ENCODE measurements around the gene FCER1G. TPM values are rescaled to one million over a fixed set of nuclear protein-coding genes. Genes with fewer than 3 reads are reported as not detected.

FCER1G gene
- total RNA-seq, 1 donor from 2014 or later = 1.5 TPM

GRCh38 chr1:161199506-161200139 lies 15.5 kb upstream of the FCER1G start:
- H3K36me3 Mint-ChIP-seq (ENCODE audit: insufficient read depth) = peaks cover 6% of the 10 kb centered on the region
- H3K9me3 Mint-ChIP-seq (ENCODE audit: low read depth) = no peaks in the 10 kb centered on the region
- DNase-seq (ENCODE audit: low spot score, unreplicated experiment) = no peak
- H3K27ac Mint-ChIP-seq = no peak overlapping the region
- TF ChIP-seq CTCF (IDR thresholded peaks at IDR 0.05; ENCODE audit: unreplicated experiment) = no peak
- peaks cover 3% of the 10 kb centered on the region for H3K27me3 Mint-ChIP-seq
- H3K4me1 Mint-ChIP-seq (ENCODE audit: low read depth) = peaks cover 16% of the 10 kb centered on the region
- H3K4me3 Mint-ChIP-seq (ENCODE audit: low read depth) = no peak overlapping the region

DNA sequence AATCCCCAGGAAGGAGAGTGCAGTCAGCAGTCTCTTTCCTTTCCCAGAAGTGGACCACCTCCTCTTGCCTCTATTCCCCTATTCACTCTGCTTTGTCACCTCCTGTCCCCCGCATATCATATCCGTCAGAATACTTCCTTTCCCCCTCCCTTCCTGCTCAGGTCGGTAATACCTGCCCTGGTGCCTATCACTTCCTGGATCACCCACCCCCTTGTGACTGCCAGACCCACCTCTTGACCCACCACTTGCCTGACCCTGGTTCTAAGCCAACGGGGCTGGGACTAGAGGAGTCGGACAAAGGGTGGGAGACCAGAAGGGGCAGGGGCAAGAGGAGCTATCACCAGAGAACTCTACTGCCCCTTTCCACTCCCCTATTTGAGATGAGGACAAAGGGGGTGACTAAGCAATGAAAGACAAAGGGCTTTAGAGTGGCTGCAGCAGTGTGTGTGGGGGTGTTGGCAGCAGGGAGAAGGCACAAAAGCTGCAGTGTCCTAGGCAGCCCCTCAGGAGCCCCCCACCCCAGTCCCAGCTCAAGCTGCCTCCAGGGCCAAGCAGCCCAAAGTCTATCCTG lies 14.6 kb upstream of the FCER1G start:
- no peak for DNase-seq (ENCODE audit: low spot score, unreplicated experiment)
- H3K36me3 Mint-ChIP-seq (ENCODE audit: insufficient read depth) = peaks cover 7% of the 10 kb centered on the region
- no peak overlapping the region for H3K4me3 Mint-ChIP-seq (ENCODE audit: low read depth)
- H3K4me1 Mint-ChIP-seq (ENCODE audit: low read depth) = peaks cover 16% of the 10 kb centered on the region
- no peaks in the 10 kb centered on the region for H3K9me3 Mint-ChIP-seq (ENCODE audit: low read depth)
- TF ChIP-seq CTCF (IDR thresholded peaks at IDR 0.05; ENCODE audit: unreplicated experiment) = no peak
- peaks cover 3% of the 10 kb centered on the region for H3K27me3 Mint-ChIP-seq
- H3K27ac Mint-ChIP-seq = peak overlapping the region; percentile 77

DNA sequence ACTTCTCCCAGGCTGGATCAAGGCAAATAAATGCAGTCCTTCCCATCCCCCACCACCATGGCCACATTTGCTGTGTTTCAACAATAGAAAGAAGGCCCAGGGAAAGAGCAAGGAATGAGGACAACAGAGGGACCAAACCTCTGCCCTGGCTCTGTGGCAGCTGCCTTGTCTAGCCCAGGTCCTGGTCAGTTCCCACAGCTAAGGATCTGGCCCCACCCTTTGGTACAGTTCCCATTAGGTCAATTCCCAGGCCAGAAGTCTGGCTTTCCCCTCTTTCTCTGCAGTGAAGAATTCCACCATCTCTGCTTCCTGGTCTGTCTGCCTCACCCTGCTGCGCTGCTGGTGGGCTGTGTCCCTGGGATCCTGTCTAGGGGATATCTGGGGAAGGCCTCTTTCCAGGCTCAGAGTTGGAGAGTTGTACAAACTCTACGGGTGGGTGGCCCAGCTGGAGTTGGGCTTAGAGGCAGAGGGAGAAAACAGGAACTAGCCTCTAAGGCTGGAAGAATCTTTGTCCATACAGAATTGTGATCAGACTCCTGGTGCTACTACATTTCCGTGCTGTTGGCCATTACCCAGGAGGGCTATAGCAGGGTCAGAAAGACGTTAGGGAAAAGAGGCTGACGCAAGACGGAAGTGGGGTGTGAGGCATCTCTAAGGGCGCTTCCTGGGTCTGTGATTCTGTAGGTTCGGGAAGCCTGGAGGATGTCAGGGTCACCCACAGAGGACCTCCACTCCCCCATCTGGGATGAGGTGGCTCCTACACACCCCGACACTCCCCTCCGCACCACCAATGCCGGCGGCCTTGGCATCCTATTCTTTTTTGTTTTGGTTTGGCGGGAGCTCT lies 13.9 kb upstream of the FCER1G start:
- H3K4me3 Mint-ChIP-seq (ENCODE audit: low read depth) = peak overlapping the region; percentile 85
- H3K27me3 Mint-ChIP-seq = peaks cover 3% of the 10 kb centered on the region
- H3K9me3 Mint-ChIP-seq (ENCODE audit: low read depth) = no peaks in the 10 kb centered on the region
- TF ChIP-seq CTCF (IDR thresholded peaks at IDR 0.05; ENCODE audit: unreplicated experiment) = no peak
- H3K4me1 Mint-ChIP-seq (ENCODE audit: low read depth) = peaks cover 16% of the 10 kb centered on the region
- H3K36me3 Mint-ChIP-seq (ENCODE audit: insufficient read depth) = peaks cover 7% of the 10 kb centered on the region
- peak overlapping the region; percentile 98 for H3K27ac Mint-ChIP-seq
- DNase-seq (ENCODE audit: low spot score, unreplicated experiment) = no peak

DNA sequence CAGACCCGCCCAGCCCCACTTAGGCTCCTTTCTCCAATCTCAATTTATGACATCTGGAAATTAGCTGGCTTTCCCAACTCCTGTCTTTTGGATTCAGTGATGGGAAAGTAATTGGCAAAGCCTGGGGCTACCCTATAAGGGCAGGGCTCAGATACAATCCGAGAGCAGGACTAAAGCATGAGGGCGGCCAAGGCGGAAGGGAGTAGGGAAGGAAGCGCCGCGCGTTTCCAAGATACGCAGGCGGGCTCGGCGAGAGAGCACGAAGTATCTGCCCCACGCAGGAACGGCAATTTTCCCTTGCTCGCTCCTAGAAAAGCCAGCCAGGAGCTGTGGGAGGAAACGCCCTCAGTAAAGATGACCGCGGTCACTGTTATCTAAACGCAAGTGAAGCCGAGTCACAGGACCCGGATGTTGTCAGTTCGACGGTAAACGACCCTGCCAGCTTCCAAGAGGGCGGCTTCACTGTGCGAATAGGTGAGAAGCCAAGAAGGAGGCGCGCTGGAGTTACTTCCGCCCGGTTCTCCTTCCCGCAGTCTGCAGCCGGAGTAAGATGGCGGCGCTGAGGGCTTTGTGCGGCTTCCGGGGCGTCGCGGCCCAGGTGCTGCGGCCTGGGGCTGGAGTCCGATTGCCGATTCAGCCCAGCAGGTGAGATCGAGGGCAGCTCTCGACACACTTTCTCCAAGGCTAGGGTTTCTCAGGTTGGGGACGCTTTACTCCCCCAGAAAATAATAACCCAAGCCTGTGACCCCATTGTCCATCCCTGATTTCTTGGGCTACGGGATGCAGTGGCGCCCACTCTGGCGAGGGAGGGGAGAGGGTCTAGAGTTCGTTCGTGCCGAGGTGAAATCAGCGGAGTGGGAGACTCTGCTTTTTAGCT lies 13.0 kb upstream of the FCER1G start, which contains the start of gene NDUFS2:
TSS of gene NDUFS2 (plus strand) at position 532 of the 877 bp plus-strand sequence. CDS start at position 551, 19 bp downstream.
- peaks cover 3% of the 10 kb centered on the region for H3K27me3 Mint-ChIP-seq
- H3K27ac Mint-ChIP-seq = peak within 1 kb of the TSS; percentile 98
- H3K4me1 Mint-ChIP-seq (ENCODE audit: low read depth) = peaks cover 16% of the 10 kb centered on the region
- TF ChIP-seq CTCF (IDR thresholded peaks at IDR 0.05; ENCODE audit: unreplicated experiment) = peak; percentile 56
- DNase-seq (ENCODE audit: low spot score, unreplicated experiment) = peak; percentile 92
- peaks cover 10% of the 10 kb centered on the region for H3K36me3 Mint-ChIP-seq (ENCODE audit: insufficient read depth)
- H3K9me3 Mint-ChIP-seq (ENCODE audit: low read depth) = no peaks in the 10 kb centered on the region
- peak within 1 kb of the TSS; percentile 85 for H3K4me3 Mint-ChIP-seq (ENCODE audit: low read depth)

Measured in progenitor cell of endocrine pancreas (in vitro differentiated cells).